ENCODE data around the gene SNAPC2.

The SNAPC2 gene

DNA sequence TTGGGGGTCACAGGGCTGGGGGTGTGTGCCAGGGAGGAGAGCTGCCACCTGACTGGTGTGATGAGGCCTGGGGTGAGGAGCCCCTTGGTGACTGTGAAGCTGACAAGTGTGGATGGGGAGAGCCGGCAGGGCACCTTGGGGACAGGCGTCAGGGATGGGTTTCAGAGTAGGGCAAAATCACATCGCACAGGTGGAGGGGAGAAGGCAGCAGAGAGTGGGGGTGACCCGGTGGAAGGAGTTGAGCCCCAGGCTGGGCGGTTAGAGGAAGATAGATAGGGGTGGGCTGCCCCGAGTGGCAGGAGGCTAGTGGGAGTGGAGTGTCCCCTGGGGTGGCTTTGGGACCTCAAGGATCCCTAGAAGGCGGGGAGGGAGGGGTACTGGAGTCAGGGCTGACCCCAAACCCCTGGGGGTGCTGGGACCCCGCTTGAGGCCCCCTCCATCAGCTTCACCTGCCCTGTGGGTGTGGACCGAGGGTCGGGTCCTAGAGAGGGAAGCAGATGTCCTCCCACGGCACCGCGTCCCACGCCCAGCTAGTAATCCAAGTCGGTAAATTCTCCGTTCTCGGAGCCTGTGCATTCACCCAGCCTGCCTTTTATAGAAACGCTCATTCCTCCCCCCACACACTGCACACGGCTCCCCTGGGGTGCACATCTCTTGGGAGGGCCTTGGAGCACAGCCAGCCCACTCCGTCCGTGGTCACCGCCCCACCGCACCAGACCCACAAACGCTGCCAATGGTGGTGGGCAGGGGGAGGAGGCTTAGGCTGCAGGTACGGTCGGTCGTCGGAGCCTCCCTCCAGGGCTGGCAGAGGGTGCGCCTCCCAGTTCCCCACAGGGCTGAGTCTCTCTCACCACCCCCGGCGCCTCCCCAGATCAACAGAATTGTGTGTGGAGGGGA, 3.4 kb downstream of the SNAPC2 start:
- in situ Hi-C loops (cut with HindIII; ENCODE audit: low sequenced_read_pairs) = no loop called here
- H3K4me3 ChIP-seq (ENCODE audit: low read depth, low read length) = no peak overlapping the region
- TF ChIP-seq, protein P1, sequence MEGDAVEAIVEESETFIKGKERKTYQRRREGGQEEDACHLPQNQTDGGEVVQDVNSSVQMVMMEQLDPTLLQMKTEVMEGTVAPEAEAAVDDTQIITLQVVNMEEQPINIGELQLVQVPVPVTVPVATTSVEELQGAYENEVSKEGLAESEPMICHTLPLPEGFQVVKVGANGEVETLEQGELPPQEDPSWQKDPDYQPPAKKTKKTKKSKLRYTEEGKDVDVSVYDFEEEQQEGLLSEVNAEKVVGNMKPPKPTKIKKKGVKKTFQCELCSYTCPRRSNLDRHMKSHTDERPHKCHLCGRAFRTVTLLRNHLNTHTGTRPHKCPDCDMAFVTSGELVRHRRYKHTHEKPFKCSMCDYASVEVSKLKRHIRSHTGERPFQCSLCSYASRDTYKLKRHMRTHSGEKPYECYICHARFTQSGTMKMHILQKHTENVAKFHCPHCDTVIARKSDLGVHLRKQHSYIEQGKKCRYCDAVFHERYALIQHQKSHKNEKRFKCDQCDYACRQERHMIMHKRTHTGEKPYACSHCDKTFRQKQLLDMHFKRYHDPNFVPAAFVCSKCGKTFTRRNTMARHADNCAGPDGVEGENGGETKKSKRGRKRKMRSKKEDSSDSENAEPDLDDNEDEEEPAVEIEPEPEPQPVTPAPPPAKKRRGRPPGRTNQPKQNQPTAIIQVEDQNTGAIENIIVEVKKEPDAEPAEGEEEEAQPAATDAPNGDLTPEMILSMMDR (IDR thresholded peaks at IDR 0.05; ENCODE audit: low read depth, low read length, missing control alignments) = no peak
- no peak for DNase-seq (ENCODE audit: low read depth)

DNA sequence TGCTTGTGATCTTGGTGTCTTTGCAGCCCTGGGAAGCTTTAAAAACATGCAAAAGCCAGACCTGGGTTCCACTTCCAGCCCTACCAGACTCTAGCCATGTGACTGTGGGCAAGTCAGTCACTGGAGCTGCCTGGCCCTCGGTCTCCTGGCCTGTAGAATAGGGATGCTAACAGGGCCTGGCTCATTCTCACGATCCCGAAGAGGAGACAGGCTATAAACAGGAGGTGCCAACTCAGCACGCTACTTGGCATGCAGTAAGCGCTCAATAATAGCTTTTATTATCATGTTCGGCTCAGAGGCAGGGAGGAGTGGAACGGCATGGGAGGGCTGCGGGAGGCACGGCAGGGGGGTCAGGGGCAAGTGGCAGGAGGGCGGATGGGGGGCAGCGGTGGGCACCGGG, 4.1 kb downstream of the SNAPC2 start:
- TF ChIP-seq, protein P1 (IDR thresholded peaks at IDR 0.05; ENCODE audit: low read depth, low read length, missing control alignments) = no peak
- in situ Hi-C loops (cut with HindIII; ENCODE audit: low sequenced_read_pairs) = no loop called here
- DNase-seq (ENCODE audit: low read depth) = no peak
- no peak overlapping the region for H3K4me3 ChIP-seq (ENCODE audit: low read depth, low read length)

DNA sequence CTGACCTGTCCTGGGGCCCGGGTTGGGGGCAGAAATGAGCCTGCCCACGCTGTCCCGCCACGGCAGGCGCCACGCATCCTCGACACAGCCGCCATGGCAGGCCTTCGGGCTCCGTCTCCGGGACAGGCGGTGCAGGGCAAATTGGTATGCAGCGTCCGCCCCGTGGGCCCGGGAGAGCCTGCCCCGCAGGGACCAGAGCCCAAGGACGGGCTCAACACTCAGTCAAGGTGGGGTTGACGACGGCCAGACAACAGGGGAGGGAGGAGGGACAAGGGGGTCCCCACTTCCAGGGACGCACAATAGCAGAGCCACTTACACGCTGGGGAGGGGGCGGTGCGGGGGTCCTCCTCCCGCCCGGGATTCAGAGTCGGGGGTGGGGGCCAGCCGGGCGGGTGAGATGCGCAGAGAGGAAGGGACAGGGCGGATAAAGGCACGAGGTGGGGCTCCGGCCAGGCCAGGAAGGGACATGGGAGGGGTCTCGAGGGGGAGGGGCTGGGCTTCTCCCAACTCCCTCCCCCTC, 4.6 kb downstream of the SNAPC2 start:
- H3K4me3 ChIP-seq (ENCODE audit: low read depth, low read length) = peak overlapping the region; percentile 33
- TF ChIP-seq, protein P1 (IDR thresholded peaks at IDR 0.05; ENCODE audit: low read depth, low read length, missing control alignments) = no peak
- no peak for DNase-seq (ENCODE audit: low read depth)
- in situ Hi-C loops (cut with HindIII; ENCODE audit: low sequenced_read_pairs) = no loop called here

DNA sequence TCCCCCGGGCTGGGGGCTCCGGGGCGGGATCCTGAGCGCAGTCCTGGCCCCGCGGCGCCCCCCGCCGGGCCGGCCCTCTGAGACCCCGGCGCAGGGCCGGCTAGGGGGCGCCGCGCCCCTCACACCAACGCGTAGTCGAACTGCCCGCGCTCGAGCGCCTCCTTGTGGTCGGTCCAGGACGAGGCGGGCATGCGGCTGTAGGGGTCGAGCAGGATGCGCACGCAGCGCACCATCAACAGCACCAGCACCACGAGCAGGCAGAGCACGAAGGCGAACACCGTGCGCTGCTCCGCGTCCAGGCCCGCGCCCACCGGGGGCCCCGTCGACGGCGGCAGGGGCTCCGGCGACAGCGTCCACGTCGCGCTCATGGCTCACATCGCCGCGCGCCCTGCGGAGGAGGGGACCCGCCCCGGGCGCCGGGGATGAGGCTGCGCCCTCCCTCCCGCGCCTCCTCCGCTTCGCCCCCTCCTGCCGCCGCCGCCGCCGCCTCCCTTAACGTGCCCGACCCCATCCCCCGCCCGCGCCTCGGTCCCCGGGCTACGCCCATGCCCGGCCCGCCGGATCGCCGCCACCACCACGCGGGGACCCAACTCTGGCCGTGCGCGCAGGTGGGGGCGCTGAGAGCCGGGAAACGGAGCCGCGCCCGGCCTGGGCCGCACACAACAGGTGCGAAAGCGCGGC, 5.2 kb downstream of the SNAPC2 start:
- peak; percentile 42 for DNase-seq (ENCODE audit: low read depth)
- H3K4me3 ChIP-seq (ENCODE audit: low read depth, low read length) = peak overlapping the region; percentile 33
- in situ Hi-C loops (cut with HindIII; ENCODE audit: low sequenced_read_pairs) = no loop called here
- TF ChIP-seq, protein P1 (IDR thresholded peaks at IDR 0.05; ENCODE audit: low read depth, low read length, missing control alignments) = peak; percentile 70

DNA sequence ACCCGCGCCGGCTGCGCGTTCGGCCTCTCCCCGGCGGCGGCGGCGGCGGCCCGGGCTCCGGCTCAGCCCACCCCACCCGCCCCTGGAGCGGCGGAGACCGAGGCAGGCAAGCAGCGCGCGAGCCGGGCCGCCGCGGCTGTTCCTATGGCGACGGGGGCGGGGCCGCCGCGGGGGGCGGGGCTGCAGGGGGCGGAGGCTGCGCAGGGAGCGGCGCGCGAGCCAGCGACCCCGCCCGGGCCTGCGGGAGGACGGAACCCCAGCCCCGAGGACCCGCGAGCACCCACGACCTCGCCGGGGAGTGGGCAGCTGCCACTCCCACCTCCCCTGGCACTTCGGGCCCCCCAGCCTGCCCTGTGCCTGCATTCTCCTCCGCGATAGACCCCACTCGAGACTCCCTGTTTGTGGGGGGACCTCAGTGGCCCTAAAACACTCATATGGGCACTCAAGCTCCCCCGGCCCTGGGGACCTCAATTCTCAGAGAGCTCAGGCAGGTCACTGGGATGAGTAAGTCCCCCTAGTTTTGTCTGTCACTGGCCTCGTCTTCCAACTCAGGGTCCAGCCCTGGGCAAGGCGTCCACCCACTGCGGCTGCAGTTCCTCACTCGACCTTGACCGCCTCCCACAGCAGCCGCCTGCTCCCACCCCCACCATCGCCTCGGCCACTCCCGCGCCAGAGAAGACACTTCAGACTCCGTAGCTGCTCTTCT, 6.0 kb downstream of the SNAPC2 start, which contains the start of gene CTXN1:
Gene CTXN1 (minus strand): TSS at position 115 of the 706 bp plus-strand sequence. CDS start 597 bp downstream, outside the sequence.
- TF ChIP-seq, protein P1 (IDR thresholded peaks at IDR 0.05; ENCODE audit: low read depth, low read length, missing control alignments) = no peak
- peak within 1 kb of the TSS; percentile 39 for H3K4me3 ChIP-seq (ENCODE audit: low read depth, low read length)
- in situ Hi-C loops (cut with HindIII; ENCODE audit: low sequenced_read_pairs) = no loop called here
- DNase-seq (ENCODE audit: low read depth) = no peak
